SK-N-SH (cell line): Measurements from ENCODE around the gene SPIRE2. TPM values are rescaled to one million over a fixed set of nuclear protein-coding genes. Genes with fewer than 3 reads are reported as not detected.

Experiments used
- CTCF ChIA-PET: fragments of 300-600, 350-600 bp; formaldehyde crosslinking; extraction: SDS; loops from one replicate; lab custom pipeline; 2021; lab: Yijun Ruan, JAX
- POLR2A ChIA-PET: fragments of 350-600 bp; sonication (Branson Sonifier 250); formaldehyde crosslinking; extraction: SDS; loops from one replicate; lab custom pipeline; 2020; ENCODE audit warnings: antibody characterized with exemption, inconsistent platforms; lab: Yijun Ruan, JAX
- DNase-seq: peaks from one replicate; pipeline ENCODE4 v3.0.0; 2012
- H2AFZ ChIP-seq: fragments of 200-600 bp; sonication (generic); 2 replicates; pipeline ENCODE4 v1.8.1; 2016; ENCODE audit warnings: antibody characterized with exemption, mild to moderate bottlenecking, low read depth
- H3F3A ChIP-seq: fragments of 200-600 bp; sonication (generic); replicated peaks from 2 replicates; pipeline ENCODE3; 2016; ENCODE audit warnings: antibody characterized with exemption, mild to moderate bottlenecking; ENCODE audit not compliant: insufficient read depth
- H3K27ac ChIP-seq, 2 experiments: fragments of 200-500 bp in 1 of 2; fragments of 200-600 bp in 1 of 2; sonication (Bioruptor generic) in 1 of 2; sonication (generic), shearing (Covaris generic) in 1 of 2; 2 replicates each; pipeline versions ENCODE4 v1.5.1 to v1.6.1; 2014 to 2016; ENCODE audit warnings: low read depth in 2 of 2, inconsistent platforms in 1 of 2, low read length in 1 of 2, mild to moderate bottlenecking in 1 of 2, mixed read lengths in 1 of 2
- H3K27me3 ChIP-seq: fragments of 200-600 bp; sonication (generic), shearing (Covaris generic); 2 replicates; pipeline ENCODE4 v1.6.1; 2016; ENCODE audit warnings: mixed run types; ENCODE audit not compliant: insufficient read depth
- H3K36me3 ChIP-seq, 2 experiments: fragments of 200-500 bp in 1 of 2; fragments of 200-600 bp in 1 of 2; sonication (Bioruptor generic) in 1 of 2; sonication (generic) in 1 of 2; replicated peaks in 1 of 2; 2 replicates each; pipeline versions ENCODE3 to v1.5.1; 2014 to 2016; ENCODE audit warnings: low read length in 1 of 2, mild to moderate bottlenecking in 1 of 2; ENCODE audit not compliant: insufficient read depth in 2 of 2, control insufficient read depth in 1 of 2
- H3K4me1 ChIP-seq, 2 experiments: fragments of 200-500 bp in 1 of 2; fragments of 200-600 bp in 1 of 2; sonication (Bioruptor generic) in 1 of 2; sonication (generic), shearing (Covaris generic) in 1 of 2; 2 replicates each; pipeline versions ENCODE4 v1.5.1 to v1.6.1; 2014 to 2016; ENCODE audit warnings: low read depth in 1 of 2, low read length in 1 of 2, mixed run types in 1 of 2; ENCODE audit not compliant: insufficient read depth in 2 of 2, control insufficient read depth in 1 of 2
- H3K4me2 ChIP-seq: fragments of 200-600 bp; sonication (generic), shearing (Covaris generic); 2 replicates; pipeline ENCODE4 v1.6.1; 2017; ENCODE audit warnings: mixed run types
- H3K4me3 ChIP-seq, 2 experiments: fragments of 200-500 bp in 1 of 2; fragments of 200-600 bp in 1 of 2; sonication (Bioruptor generic) in 1 of 2; sonication (generic), shearing (Covaris generic) in 1 of 2; 2 replicates each; pipeline versions ENCODE4 v1.5.1 to v1.8.1; 2014 to 2016; ENCODE audit warnings: low read depth in 2 of 2, inconsistent platforms in 1 of 2, low read length in 1 of 2, mild to moderate bottlenecking in 1 of 2, mixed read lengths in 1 of 2, moderate library complexity in 1 of 2
- H3K79me2 ChIP-seq: fragments of 200-600 bp; sonication (generic); 2 replicates; pipeline ENCODE4 v1.8.1; 2017; ENCODE audit warnings: mild to moderate bottlenecking; ENCODE audit not compliant: insufficient read depth
- H3K9ac ChIP-seq: fragments of 200-600 bp; sonication (generic); 2 replicates; pipeline ENCODE4 v1.6.1; 2017; ENCODE audit warnings: mixed run types
- H3K9me2 ChIP-seq: fragments of 200-600 bp; sonication (generic); 2 replicates; pipeline ENCODE4 v1.6.1; 2017; ENCODE audit warnings: mixed run types
- H3K9me3 ChIP-seq: fragments of 200-600 bp; sonication (generic); 2 replicates; pipeline ENCODE4 v1.6.1; 2017; ENCODE audit warnings: mixed run types, mild to moderate bottlenecking, moderate library complexity
- H4K20me1 ChIP-seq: fragments of 200-600 bp; sonication (generic); 2 replicates; pipeline ENCODE4 v1.6.1; 2017; ENCODE audit warnings: mild to moderate bottlenecking, mixed run types; ENCODE audit not compliant: insufficient read depth
- CHD2 ChIP-seq: fragments of 150-350 bp; IDR thresholded peaks from 2 replicates; pipeline ENCODE4 v1.6.1; 2018; ENCODE audit warnings: low read length; ENCODE audit not compliant: partially characterized antibody
- EP300 ChIP-seq, 2 experiments: IDR thresholded peaks; 2 replicates each; pipeline versions ENCODE4 v1.4.0 to v1.6.1; 2012; ENCODE audit warnings: borderline replicate concordance in 1 of 2, low read depth in 1 of 2, low read length in 1 of 2
- FOSL2 ChIP-seq: IDR thresholded peaks from 2 replicates; pipeline ENCODE4 v1.4.0; 2012; ENCODE audit warnings: low read depth, mild to moderate bottlenecking, moderate library complexity, borderline replicate concordance
- JUND ChIP-seq: IDR thresholded peaks from 2 replicates; pipeline ENCODE4 v1.4.0; 2012
- MEF2A ChIP-seq: IDR thresholded peaks from 2 replicates; pipeline ENCODE4 v1.4.0; 2012; ENCODE audit warnings: low read depth, borderline replicate concordance
- RAD21 ChIP-seq: IDR thresholded peaks from 2 replicates; pipeline ENCODE4 v1.6.1; 2012; ENCODE audit warnings: mild to moderate bottlenecking, low read length
- TAF1 ChIP-seq: IDR thresholded peaks from 2 replicates; pipeline ENCODE4 v1.6.1; 2012; ENCODE audit warnings: low read depth, mild to moderate bottlenecking, low read length, moderate library complexity, borderline replicate concordance
- WGBS: methylation state at CpG from one replicate; pipeline ENCODE4 v1.1.6; 2017; ENCODE audit warnings: low lambda C conversion rate; 5-methylcytosine and 5-hydroxymethylcytosine counted together
- polyA plus RNA-seq, 3 experiments: library from polyadenylated mRNA; depleted of rRNA; stranded (reverse); fragments of >200 nt; gene quantifications; 2 replicates each; pipeline ENCODE4 v1.2.3, GENCODE V29; 2012
- TF ChIP-seq, protein P1 (sequence below): IDR thresholded peaks from 2 replicates; pipeline ENCODE4 v1.4.0; 2012; ENCODE audit warnings: low read depth
- TF ChIP-seq, protein P2 (sequence below): IDR thresholded peaks from 2 replicates; pipeline ENCODE4 v1.4.0; 2012; ENCODE audit warnings: low read depth, borderline replicate concordance

Gene SPIRE2
- polyA plus RNA-seq, 1 of the 3 experiments (the other 2 are of a cell fraction), result 15.3 TPM

GRCh38 chr16:89867918-89868317 is 39.6 kb downstream of the SPIRE2 start:
- Histone ChIP-seq H3K27ac (no peak overlapping the region), H3K27me3 (no peaks in the 10 kb centered on the region), H4K20me1 (no peaks in the 10 kb centered on the region), H3K36me3 (peaks cover 8 to 17% of the 10 kb centered on the region in 2 experiments), H3K4me3 (no peak overlapping the region), H3F3A (no peaks in the 10 kb centered on the region), H3K4me2 (no peak overlapping the region), H2AFZ (no peak overlapping the region), H3K4me1 (peaks cover 6% of the 10 kb centered on the region in 2 experiments; a peak in 2 of 4 replicates), H3K79me2 (peaks cover 10% of the 10 kb centered on the region; the same call in 1 of the 2 replicates), H3K9me3 (0 out of 2 replicates have a peak, but pooled peaks cover 6% of the 10 kb centered on the region), H3K9ac (no peak overlapping the region), H3K9me2 (no peaks in the 10 kb centered on the region)
- CTCF ChIA-PET, result no interaction called here
- POLR2A ChIA-PET, result no interaction called here
- no peak for TF ChIP-seq MEF2A
- TF ChIP-seq, protein P1, sequence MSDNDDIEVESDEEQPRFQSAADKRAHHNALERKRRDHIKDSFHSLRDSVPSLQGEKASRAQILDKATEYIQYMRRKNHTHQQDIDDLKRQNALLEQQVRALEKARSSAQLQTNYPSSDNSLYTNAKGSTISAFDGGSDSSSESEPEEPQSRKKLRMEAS, result no peak
- WGBS, result 94% methylated on average over 5 of the region's 5 CpGs
- DNase-seq, result no peak

- WGBS, result 95% methylated on average over 11 of the region's 12 CpGs
- H4K20me1 ChIP-seq, result peaks cover 7% of the 10 kb centered on the region
- ChIA-PET POLR2A (no interaction called here), CTCF (interaction anchor here (0.8 to 5.8 kb wide), 3 partner anchors 9 to 118 kb away, joined by 3 to 45 read pairs (median 3); no protein-coding TSS in a partner anchor)
- H3K9me3 ChIP-seq, result 0 out of 2 replicates have a peak, but pooled peaks cover 6% of the 10 kb centered on the region
- H3F3A ChIP-seq, result peaks cover 9% of the 10 kb centered on the region
- H3K4me2 ChIP-seq, result no peak overlapping the region
- no peaks in the 10 kb centered on the region for H3K27me3 ChIP-seq
- H3K9me2 ChIP-seq, result no peaks in the 10 kb centered on the region
- no peak overlapping the region for H3K9ac ChIP-seq
- no peak for DNase-seq
- TF ChIP-seq, protein P2, sequence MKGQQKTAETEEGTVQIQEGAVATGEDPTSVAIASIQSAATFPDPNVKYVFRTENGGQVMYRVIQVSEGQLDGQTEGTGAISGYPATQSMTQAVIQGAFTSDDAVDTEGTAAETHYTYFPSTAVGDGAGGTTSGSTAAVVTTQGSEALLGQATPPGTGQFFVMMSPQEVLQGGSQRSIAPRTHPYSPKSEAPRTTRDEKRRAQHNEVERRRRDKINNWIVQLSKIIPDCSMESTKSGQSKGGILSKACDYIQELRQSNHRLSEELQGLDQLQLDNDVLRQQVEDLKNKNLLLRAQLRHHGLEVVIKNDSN, result no peak
- TF ChIP-seq FOSL2, result no peak
- H3K27ac ChIP-seq, result no peak overlapping the region
- peaks cover 9 to 11% of the 10 kb centered on the region in 2 experiments for H3K4me1 ChIP-seq
- H3K36me3 ChIP-seq, result peaks cover 0 to 18% of the 10 kb centered on the region in 2 experiments
- no peak overlapping the region for H3K4me3 ChIP-seq
- H3K79me2 ChIP-seq, result peaks cover 20% of the 10 kb centered on the region
- H2AFZ ChIP-seq, result no peak overlapping the region
These were observed 41.6 kb downstream of the SPIRE2 start for GRCh38 chr16:89869911-89870310.

DNA sequence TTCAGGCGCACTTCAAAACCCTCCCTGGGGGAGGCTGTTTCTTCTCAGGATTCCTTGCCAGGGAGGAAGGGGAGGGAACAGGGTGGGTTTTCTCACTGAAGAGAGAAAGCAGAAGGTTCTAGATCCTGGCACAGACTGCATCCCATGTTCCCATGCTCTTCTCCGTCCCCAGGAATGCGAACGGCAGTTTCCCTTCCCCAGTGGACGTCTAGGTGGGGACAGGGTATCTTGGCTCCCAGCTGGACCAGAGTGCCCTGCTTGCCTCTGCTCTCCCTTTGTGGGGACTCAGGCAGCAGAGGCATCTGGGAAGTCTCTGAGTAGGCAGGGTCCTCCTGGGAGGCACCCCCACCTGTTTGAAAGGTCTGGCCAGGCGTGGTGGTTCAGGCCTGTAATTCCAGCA is 42.2 kb downstream of the SPIRE2 start:
- DNase-seq, result no peak
- TF ChIP-seq RAD21 (no peak), JUND (no peak), TAF1 (no peak), FOSL2 (no peak), CHD2 (no peak), MEF2A (no peak), EP300 (IDR thresholded peaks at IDR 0.05; ENCODE audit: borderline replicate concordance in 1 of 2, low read depth in 1 of 2, low read length in 1 of 2) (no peak)
- TF ChIP-seq, all 33 proteins: peak for 0
- H3K36me3 ChIP-seq, result peaks cover 0 to 22% of the 10 kb centered on the region in 2 experiments
- H3K4me3 ChIP-seq, result no peak overlapping the region
- no peak overlapping the region for H3K4me2 ChIP-seq
- no peak overlapping the region for H2AFZ ChIP-seq
- 96% methylated on average over 6 of the region's 6 CpGs for WGBS
- no peak overlapping the region for H3K9ac ChIP-seq
- ChIA-PET CTCF (interaction anchor here (1.0 to 5.8 kb wide), 2 partner anchors 10 to 77 kb away, joined by 3 to 45 read pairs; no protein-coding TSS in a partner anchor), POLR2A (no interaction called here)
- no peaks in the 10 kb centered on the region for H3K27me3 ChIP-seq
- 0 out of 2 replicates have a peak, but pooled peaks cover 6% of the 10 kb centered on the region for H3K9me3 ChIP-seq
- H4K20me1 ChIP-seq, result peaks cover 12% of the 10 kb centered on the region
- no peak overlapping the region for H3K27ac ChIP-seq
- peaks cover 11% of the 10 kb centered on the region for H3F3A ChIP-seq
- H3K4me1 ChIP-seq, result peaks cover 11 to 13% of the 10 kb centered on the region in 2 experiments
- peaks cover 25% of the 10 kb centered on the region for H3K79me2 ChIP-seq
- no peaks in the 10 kb centered on the region for H3K9me2 ChIP-seq
